NCI-H1436 treated with DMSO at 0.1 percent for 48 hours (cell line): ENCODE data around the gene LLPH.

Experiments
- DNase-seq: peaks from one replicate; lab custom pipeline; 2025; lab: John Stamatoyannopoulos, UW

Gene LLPH

DNA sequence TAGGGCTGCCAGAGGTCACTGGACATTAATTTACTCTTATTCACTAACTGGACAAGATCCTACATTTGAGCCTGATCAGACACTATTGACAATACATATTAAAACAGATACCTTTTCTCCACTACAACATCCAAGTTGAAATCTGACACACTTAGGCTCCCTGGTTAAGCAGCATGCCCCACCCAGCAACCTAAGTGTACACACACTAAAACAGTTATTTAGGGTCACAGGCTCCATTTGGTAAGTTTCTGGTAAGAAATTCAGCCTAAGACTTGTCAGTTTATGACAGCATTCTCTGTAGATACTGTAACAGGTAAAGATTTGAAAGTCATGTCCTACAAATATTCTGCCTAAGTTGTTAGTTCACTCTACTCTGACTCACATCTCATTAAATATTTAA is 12.3 kb upstream of the LLPH start:
- no peak for DNase-seq

DNA sequence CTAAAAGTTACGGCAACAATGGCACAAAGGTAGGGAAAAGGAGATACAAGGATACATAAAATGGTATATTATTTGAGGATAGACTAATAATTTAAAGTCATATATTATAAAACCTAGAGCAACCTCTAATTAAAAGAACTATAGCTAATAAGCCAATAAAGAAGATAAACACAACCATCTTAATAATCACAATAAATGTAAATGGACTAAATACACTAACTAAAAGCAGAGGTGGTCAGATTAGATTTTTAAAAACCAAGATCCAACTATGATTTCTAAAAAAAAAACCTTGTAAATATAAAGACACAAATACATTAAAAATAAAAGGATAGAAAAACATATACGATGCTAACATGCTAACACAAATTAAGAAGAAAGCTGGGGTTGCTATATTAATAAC is 10.7 kb upstream of the LLPH start:
- no peak for DNase-seq

DNA sequence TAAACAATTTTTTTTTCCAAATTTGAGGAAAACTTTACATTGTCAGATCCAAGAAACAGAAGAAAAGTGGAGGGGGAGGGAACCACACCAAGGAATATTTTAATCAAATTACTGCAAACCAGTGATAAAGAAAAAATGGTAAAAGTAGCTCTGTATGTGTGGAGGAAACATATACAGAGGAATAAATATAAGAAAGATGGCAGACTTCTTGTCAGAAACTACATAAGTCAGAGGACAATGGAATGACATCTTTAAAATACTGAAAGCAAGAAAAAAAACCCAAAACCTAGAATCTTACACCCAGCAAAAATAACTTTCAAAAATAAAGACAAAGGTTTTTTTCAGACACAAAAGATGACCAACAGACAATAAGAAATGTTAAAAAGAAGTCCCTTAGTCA is 10.2 kb upstream of the LLPH start:
- no peak for DNase-seq

DNA sequence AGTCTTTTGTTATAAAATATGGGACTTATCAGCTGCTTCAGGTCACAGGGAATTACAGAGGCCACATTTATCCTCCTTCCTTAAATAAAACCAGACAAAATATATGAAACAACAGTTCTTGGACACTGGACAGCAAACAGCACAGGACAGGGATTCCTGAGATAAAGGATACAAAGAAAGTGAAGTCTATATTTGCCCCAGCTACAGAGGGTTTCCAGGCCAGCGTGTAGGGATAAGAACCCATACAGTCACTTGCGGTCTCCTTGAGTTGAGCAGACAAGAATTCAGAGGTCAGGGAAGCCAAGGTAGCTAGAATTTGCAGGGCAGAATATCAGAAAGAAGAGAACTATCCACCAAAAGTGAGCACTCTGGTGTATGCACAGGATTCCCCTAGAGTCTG is 8.8 kb upstream of the LLPH start:
- DNase-seq = no peak

DNA sequence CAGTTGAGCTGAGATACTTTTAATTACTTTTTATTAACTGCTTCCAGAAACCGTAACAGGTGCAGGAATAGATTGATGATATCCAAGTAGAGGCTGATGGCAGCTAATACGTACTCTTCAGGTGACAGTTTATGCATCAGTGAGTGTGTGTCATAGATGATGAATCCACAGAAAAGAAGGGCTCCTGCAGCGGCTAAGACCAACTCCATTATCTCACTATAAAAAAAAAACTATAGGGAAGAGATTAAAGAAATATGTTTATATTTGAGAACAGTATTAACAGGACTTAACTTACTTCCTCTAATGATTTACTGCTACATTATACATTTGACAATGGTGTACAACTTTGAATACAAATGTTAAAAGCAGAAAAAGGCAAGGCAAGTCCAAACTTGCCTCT is 7.4 kb upstream of the LLPH start:
- peak; percentile 51 for DNase-seq

DNA sequence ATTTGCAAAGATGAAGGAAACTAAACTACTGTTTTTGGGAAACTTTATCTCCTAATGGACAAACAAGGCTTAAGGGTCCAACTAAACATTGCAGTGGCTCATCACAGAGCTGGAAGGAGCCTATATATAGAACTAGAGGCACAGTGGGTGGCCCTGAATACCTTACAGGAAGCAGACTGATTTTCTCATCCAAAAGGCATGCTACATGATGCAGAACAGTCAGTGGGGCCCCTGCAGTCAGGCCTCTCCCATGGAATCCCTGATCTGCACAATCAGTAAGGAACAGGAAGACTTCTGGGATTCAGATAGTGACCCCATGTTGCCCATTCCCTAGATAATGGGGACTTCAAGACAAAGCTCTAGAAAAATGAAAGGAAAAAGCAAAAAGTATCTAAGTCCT is 1.9 kb upstream of the LLPH start:
- no peak for DNase-seq

DNA sequence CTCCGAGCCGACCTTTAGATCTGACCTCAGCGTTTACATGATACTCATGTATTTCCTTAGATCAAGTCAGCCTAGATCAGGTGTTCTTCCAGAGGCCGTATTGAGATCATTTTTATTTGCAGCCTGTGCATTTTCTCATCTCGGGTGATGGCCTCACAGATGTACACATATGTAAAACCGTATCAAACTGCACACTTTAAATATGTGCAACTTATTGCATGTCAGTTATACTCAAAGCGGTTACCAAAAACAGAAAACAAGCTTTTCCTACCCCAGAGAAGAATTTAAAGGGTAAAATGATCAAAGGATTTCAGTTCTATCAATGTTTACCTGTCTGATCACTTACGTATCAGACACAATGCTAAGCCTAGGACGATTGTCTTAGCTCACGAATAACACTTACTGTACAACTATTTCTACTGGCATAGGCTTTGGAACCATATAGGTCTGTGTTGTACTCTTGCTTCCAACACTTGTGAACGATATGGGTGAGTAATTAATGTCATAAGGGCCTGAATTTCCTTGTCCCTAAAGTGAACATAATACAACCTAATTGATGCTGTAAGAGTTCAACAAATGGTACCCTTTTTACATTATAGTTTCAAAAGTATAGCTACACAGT is 628 bp upstream of the LLPH start:
- no peak for DNase-seq

DNA sequence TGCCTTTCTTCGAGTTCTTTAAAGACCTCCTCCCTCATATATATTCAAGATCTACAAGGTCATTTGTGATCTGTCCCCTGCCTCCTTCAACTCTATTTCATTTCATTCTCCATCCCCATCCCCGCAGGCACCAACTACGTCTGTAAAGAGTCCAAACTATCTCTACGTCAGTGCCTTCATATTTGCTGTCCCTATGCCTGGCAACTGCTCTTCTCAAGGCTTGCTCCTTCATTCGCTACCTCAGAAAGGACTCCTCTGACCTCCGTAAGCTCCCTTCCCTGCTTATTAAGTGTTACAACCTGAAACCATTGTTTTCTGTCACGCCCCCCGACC is 650 bp downstream of the LLPH start:
- DNase-seq = no peak

DNA sequence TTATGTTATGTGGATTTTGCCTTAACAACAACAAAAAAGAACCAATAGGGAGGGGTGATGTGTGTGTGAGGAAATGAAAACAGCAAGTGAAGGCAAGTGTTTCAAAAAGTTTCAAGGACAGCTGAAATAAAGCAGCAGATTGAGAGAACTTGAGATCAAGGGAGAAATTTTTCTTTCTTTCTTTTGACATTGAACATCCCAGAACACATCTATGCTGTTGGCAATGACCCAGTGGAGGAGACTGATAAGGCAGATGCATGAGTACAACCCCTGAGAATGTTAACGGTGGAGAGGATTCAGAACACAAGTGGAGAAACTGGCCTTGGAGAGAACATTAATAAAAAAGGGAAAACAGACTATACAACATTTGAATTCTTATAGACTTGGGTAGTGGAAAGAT is 2.9 kb downstream of the LLPH start:
- no peak for DNase-seq

DNA sequence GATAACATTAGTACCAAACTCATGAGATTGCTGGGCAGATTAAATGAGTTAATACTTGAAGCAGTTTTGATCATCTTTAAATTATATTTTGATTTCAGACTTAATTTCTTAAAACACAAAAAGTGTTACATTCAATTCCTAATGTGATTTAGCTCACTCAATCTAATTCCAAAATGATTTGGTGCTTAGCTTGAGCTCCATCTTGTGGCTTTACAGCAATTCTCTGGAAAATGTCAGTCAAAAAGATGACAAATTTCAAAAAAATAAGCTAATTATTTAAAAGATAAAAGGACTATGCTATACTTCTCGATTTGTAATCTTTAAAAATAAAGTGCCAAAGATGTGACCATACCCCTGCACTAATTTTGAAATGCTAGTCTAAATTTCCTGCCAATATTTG is 10.1 kb downstream of the LLPH start:
- no peak for DNase-seq

DNA sequence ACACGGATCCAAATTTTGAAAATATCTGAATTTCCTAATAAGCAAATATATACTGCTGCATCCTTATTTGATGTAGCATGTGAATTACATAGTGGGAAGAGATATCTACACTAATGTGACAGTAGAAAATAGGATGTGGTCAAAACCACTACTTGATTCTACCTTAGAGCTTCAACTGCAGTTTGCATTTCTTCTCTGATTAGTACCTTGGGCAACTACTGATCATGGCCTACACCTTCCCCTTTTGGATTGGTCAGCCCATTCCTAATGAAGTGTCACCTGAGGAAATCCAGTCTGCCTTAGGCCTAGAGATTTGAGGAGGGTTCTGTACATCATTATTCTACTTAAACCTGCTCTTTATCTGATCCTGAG is 10.7 kb downstream of the LLPH start:
- no peak for DNase-seq

DNA sequence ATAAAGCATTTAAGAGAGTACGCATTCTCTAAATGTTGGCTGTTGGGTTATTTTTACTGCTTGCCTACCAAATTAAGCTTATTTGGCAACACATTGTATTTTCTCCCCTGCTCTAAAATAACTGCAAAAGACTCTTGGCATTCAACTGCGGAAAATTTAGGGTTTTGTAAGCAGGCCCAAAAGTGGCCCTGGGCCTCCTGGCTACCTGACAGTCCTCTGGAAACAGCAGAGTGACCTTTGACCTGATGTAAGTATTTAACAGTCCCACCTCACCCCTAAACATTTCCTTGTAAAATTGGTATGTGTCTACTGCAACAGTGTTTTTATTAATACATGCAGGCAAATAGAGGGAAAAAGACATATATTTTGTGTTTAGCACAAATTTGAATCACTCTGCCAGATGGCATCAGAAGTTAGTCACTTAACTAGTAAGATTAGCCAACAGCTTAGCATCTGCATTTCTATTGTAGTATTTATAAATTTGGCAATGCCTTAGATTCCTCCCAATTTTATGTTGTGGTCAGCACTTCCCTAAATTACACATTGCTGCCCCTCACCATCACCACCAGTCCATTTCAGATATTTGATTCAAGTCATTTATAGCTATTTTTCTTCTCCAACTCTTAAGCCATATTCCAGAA is 11.2 kb downstream of the LLPH start:
- no peak for DNase-seq

DNA sequence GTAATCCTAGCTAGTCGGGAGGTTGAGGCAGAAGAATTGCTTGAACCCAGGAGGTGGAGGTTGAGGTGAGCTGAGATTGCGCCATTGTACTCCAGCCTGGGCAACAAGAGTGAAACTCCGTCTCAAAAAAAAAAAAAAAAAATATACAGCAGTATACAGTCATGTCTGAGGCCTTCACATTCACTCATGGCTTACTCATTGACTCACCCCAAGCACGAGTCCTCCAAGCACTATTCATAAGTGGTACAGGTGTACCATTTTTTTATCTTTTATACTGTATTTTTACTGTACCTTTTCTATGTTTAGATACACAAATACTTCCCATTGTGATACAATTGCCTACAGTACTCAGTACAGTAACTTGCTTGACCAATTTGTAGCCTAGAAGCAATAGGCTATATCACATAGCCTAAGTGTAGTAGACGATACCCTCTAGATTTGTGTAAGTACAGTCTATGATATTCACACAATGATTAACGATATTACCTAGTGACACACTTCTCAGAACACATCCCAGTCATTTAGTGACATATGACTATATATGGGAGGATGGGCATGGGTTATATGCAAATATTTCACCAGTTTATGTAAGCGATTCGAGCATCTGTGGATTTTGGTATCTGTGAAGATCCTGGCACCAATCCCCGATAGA is 12.2 kb downstream of the LLPH start:
- DNase-seq = no peak

DNA sequence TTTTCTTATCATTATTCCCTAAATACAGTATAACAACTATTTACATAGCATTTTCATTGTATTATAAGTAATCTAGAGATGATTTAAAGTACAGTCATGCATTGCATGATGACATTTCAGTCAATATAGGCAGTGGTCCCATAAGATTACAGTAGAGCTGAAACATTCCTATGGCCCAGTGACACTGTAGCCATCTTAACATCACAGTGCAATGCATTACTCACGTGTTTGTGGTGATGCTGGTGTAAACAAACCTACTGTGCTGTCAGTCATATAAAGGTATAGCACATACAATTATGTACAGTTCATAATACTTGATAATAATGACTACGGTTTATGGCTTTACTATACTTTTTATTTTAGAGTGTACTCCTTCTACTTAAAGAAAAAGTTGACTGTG is 13.3 kb downstream of the LLPH start:
- no peak for DNase-seq

DNA sequence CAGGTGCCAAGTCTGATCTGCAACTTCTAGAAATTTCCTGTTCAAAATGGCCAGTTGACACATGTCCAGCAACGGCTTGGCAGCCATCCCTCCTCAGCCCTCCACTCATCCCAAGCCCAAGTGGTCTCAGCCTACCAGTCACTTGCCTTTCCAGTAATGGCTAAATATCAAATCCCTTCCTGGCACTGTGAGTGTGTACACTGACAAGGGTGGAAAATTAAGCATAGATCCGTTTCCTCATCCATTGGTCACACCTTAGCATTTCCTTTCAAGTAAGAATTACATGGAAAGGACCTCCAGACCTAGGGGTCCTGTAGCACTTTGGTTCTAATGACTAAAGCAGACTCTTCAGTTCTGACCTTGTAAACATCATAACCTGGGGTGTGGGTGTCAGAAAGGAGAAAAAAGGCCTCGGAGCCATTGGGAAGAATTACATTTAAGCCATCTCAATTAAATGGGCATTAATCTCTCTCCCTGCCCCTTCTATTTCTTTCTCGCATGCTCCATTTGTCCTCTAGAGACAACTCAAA is 15.4 kb downstream of the LLPH start:
- DNase-seq = no peak

DNA sequence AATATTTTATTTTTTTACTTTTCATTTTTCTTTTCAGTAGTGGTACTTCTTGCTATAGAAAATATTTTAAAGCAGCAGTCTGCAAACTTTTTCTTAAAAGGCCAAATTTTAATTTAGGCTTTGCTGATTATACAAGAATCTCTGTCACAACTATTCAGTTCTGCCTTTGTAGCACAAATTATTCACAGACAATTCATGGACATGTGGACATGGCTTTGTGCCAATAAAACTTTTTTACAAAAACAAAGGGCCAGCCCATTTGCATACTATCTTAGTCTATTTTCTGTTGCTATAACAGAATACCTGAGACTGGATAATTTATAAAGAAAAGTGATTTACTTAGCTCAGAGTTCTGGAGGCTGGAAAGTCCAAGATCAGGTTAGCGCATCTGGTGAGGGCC is 17.1 kb downstream of the LLPH start:
- no peak for DNase-seq

DNA sequence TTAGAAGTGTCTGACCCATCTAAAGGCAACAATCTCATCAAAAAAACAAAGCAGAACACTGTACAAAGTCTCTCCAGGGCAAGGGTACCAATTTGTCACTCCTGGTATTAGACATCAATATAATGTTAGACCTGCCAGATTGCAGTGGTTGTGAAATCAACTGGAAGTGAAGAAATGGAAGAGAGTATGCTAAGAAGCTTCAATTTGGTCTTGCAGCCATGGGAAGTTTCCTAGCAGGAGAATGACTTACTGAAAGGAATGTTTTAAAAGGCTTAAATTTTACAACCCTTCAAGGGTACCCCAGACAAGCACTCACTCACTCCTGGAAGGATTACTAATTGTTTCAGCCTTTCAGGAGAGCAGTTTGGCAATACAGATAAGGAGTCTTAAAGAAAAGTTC is 18.9 kb downstream of the LLPH start:
- DNase-seq = no peak

DNA sequence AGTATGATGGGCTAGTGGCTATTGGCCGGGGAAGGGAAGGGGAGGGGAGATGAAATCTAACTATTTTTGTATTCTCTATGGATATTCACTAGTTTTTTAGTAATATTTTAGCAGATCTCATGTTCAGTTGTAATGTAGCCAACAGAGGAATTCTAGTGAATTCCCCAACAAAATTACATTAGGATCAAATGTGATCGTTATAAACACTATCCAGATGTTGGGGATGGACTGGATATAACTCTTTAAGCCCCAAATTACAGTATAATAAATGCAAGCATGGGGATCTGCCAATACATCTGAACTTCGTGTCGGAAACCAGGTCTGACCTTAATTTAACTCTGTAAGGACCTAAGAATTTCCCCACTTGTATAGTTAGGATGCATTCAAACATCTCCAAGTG is 21.5 kb downstream of the LLPH start:
- no peak for DNase-seq

DNA sequence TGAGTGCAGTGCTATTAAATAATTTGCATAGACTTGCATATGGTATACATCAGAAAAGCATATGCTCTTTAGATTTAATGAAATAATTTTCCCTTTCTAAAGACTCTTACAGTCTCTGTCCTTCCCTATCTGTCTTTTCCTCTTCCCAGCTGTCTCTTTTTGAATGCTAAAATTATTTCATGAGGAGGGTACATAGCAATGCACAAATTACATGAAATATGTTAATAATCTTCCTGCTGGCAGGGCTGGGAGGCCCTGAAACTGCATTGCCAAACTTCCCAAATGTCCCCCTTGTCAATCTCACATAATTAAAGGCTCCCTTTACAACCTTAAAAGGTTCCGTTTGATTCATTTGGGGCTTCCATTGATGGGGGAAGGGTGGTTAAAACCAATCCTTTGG is 22.2 kb downstream of the LLPH start:
- DNase-seq = no peak

DNA sequence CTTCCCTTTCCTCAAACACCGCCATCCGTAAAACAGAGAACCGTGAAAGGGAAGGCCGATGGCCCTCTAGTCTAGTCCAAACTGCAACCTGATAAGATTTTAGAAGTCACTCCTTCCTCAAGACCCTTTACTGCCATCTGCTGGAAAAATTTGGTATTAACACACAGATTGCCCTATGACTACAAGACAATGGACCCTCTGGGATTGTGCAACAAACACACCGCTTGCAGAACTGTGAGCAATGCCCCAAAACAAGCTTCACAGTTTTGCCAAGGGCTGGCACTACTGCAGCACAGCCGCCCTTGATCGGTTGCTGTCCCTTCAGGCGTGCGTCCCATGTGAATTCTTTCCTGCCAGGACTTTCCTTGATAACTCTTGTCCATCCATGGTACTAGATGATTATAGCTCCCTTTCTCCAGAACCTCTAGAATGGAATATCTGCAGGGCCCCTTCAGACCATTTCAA is 23.1 kb downstream of the LLPH start:
- no peak for DNase-seq

DNA sequence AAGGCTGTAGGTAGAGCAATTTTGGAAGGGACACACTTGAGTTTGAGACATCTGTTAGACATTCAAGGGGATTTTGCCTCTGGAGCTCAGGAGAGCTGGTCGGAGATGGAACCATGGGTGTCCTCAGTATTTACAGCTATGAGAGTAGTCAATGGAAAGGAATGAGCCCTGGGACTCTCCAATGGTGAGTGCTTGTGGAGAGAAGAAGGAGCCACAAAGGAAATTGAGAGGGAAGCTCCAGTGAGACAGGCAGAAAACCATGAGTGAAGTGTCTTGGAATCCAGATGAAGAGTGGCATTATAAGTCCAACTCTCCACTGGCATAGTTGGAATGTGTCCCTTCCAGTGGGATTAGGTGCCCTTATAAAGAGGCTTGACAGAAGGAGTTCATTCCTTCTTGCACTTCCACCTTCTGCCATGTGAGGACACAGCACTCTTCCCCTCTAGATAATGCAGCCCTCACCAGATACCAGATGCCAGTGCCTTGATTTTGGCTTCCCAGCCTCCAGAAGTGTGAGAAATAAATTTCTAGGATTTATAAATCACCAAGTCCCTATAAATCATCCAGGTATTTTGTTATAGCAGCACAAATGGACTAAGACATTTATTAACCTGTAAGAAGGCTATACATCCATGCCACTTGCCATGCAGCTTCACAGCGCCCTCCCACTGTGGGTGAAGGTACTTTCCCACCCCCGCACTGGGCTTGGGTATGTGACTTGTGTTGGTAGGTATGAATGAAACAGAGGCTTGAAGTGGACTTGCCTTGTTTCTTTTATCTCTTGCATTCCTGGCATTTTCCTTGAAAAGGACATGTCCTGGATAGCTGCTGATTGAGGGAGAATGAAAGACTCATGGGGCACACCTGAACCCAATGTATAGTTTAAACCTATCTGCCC is 27.3 kb downstream of the LLPH start:
- DNase-seq = no peak

DNA sequence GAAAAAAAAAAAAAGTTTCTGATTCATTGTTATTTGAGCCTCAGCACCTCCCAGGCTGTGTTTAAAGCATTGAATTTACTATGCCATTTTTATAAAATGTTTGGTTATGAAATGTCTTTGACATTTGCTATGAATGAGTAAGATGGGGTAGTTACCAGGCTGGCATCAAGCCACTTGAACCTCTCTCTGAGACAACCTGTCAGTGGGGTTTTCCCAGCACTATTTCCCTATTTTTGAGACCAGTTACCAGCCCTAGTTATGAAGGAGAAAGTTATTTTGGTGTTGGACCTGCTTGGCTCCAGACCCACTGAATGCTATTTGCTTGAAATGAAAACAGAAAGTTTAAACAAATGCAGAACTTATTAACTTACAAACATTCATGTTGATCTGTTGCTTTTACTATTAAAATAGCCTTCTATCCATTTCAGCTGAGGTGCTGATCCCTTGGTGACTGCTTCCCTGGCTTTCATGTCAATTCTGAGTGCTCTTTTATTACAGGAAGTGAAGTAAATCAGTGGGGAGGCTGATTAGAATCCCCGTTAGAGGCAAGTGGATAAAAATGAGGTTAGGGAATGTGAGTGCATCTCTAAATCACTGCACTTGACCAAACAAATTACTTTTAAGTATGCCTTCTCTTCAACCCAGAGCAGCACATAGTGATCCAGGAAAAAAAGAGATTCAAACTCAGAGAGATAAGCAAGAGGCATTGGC is 37.8 kb downstream of the LLPH start:
- DNase-seq = no peak
